ENCODE measurements around the gene TMC6.

GRCh38 chr17:78154903-78155811, 26.6 kb upstream of the TMC6 start:
- no peak for TF ChIP-seq POLR2A (IDR thresholded peaks at IDR 0.05)
- no peak for TF ChIP-seq CTCF (IDR thresholded peaks at IDR 0.05 in 4 of 5, conservative IDR thresholded peaks at IDR 0.05 in 1 of 5)
